ENCODE measurements around the gene SPATA20. TPM values are rescaled to one million over a fixed set of nuclear protein-coding genes. Genes with fewer than 3 reads are reported as not detected.

Gene SPATA20
- total and polyA plus RNA-seq, 2 of the 13 experiments (the other 11 are each of a cell fraction or from before 2014, with no cell fraction given), result 36.1 to 64.8 TPM

DNA sequence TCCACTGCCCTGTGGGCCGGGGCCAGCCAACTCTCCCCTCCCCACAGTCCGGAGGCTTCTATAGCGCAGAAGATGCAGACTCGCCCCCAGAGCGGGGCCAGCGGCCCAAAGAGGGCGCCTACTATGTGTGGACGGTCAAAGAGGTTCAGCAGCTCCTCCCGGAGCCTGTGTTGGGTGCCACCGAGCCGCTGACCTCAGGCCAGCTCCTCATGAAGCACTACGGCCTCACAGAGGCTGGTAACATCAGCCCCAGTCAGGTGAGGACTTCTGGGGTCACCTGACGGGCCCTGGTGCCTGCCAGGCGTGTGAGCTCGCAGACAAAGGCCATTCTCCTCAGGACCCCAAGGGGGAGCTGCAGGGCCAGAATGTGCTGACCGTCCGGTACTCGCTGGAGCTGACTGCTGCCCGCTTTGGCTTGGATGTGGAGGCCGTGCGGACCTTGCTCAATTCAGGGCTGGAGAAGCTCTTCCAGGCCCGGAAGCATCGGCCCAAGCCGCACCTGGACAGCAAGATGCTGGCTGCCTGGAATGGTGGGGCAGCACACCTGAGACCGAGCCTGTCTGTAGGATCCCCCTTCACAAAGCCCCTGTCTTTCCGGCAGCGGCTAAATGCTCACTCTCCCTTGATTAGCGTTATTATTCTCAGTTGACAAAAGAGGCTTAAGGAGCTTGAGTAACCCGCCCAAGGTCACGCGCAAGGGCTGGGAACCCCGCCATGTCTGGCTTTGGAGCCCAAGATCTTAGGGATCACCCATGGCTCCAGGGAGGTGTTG, 3.9 kb downstream of the SPATA20 start (continued):
- TF ChIP-seq, protein P1, sequence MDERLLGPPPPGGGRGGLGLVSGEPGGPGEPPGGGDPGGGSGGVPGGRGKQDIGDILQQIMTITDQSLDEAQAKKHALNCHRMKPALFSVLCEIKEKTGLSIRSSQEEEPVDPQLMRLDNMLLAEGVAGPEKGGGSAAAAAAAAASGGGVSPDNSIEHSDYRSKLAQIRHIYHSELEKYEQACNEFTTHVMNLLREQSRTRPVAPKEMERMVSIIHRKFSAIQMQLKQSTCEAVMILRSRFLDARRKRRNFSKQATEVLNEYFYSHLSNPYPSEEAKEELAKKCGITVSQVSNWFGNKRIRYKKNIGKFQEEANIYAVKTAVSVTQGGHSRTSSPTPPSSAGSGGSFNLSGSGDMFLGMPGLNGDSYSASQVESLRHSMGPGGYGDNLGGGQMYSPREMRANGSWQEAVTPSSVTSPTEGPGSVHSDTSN (CRISPR knock-in tag; IDR thresholded peaks at IDR 0.05), result no peak
- TF ChIP-seq, protein P2, sequence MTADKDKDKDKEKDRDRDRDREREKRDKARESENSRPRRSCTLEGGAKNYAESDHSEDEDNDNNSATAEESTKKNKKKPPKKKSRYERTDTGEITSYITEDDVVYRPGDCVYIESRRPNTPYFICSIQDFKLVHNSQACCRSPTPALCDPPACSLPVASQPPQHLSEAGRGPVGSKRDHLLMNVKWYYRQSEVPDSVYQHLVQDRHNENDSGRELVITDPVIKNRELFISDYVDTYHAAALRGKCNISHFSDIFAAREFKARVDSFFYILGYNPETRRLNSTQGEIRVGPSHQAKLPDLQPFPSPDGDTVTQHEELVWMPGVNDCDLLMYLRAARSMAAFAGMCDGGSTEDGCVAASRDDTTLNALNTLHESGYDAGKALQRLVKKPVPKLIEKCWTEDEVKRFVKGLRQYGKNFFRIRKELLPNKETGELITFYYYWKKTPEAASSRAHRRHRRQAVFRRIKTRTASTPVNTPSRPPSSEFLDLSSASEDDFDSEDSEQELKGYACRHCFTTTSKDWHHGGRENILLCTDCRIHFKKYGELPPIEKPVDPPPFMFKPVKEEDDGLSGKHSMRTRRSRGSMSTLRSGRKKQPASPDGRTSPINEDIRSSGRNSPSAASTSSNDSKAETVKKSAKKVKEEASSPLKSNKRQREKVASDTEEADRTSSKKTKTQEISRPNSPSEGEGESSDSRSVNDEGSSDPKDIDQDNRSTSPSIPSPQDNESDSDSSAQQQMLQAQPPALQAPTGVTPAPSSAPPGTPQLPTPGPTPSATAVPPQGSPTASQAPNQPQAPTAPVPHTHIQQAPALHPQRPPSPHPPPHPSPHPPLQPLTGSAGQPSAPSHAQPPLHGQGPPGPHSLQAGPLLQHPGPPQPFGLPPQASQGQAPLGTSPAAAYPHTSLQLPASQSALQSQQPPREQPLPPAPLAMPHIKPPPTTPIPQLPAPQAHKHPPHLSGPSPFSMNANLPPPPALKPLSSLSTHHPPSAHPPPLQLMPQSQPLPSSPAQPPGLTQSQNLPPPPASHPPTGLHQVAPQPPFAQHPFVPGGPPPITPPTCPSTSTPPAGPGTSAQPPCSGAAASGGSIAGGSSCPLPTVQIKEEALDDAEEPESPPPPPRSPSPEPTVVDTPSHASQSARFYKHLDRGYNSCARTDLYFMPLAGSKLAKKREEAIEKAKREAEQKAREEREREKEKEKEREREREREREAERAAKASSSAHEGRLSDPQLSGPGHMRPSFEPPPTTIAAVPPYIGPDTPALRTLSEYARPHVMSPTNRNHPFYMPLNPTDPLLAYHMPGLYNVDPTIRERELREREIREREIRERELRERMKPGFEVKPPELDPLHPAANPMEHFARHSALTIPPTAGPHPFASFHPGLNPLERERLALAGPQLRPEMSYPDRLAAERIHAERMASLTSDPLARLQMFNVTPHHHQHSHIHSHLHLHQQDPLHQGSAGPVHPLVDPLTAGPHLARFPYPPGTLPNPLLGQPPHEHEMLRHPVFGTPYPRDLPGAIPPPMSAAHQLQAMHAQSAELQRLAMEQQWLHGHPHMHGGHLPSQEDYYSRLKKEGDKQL (CRISPR knock-in tag; IDR thresholded peaks at IDR 0.05; ENCODE audit: low read depth), result no peak
- peak; percentile 64; the same call in 1 of the 2 replicates for TF ChIP-seq CBFB (CRISPR knock-in tag; IDR thresholded peaks at IDR 0.05)
- TF ChIP-seq GABPA (IDR thresholded peaks at IDR 0.05; ENCODE audit: low read depth, low read length), result no peak
- TF ChIP-seq GABPA (CRISPR knock-in tag; IDR thresholded peaks at IDR 0.05; ENCODE audit: low read depth), result no peak
- TF ChIP-seq ZKSCAN5 (CRISPR knock-in tag; IDR thresholded peaks at IDR 0.05), result no peak
- peak; percentile 68; the same call in 1 of the 2 replicates for TF ChIP-seq SALL1 (CRISPR knock-in tag; IDR thresholded peaks at IDR 0.05)
- TF ChIP-seq, protein P3, sequence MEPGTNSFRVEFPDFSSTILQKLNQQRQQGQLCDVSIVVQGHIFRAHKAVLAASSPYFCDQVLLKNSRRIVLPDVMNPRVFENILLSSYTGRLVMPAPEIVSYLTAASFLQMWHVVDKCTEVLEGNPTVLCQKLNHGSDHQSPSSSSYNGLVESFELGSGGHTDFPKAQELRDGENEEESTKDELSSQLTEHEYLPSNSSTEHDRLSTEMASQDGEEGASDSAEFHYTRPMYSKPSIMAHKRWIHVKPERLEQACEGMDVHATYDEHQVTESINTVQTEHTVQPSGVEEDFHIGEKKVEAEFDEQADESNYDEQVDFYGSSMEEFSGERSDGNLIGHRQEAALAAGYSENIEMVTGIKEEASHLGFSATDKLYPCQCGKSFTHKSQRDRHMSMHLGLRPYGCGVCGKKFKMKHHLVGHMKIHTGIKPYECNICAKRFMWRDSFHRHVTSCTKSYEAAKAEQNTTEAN (CRISPR knock-in tag; conservative IDR thresholded peaks at IDR 0.05), result no peak
- no peak for TF ChIP-seq ZNF34 (CRISPR knock-in tag; IDR thresholded peaks at IDR 0.05; ENCODE audit: borderline replicate concordance)
- no peak for TF ChIP-seq SMAD9 (CRISPR knock-in tag; IDR thresholded peaks at IDR 0.05)
- no peak for TF ChIP-seq MED1 (CRISPR knock-in tag; IDR thresholded peaks at IDR 0.05)
- no peak for TF ChIP-seq ZNF556 (CRISPR knock-in tag; IDR thresholded peaks at IDR 0.05; ENCODE audit: borderline replicate concordance)
- no peak for TF ChIP-seq NR1H2 (CRISPR knock-in tag; IDR thresholded peaks at IDR 0.05; ENCODE audit: borderline replicate concordance, low read depth)
- TF ChIP-seq, protein P4, sequence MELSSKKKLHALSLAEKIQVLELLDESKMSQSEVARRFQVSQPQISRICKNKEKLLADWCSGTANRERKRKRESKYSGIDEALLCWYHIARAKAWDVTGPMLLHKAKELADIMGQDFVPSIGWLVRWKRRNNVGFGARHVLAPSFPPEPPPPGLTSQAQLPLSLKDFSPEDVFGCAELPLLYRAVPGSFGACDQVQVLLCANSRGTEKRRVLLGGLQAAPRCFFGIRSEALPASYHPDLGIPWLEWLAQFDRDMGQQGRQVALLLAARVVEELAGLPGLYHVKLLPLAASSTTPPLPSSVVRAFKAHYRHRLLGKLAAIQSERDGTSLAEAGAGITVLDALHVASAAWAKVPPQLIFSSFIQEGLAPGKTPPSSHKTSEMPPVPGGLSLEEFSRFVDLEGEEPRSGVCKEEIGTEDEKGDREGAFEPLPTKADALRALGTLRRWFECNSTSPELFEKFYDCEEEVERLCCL (CRISPR knock-in tag; IDR thresholded peaks at IDR 0.05; ENCODE audit: borderline replicate concordance), result no peak
- TF ChIP-seq, protein P5, sequence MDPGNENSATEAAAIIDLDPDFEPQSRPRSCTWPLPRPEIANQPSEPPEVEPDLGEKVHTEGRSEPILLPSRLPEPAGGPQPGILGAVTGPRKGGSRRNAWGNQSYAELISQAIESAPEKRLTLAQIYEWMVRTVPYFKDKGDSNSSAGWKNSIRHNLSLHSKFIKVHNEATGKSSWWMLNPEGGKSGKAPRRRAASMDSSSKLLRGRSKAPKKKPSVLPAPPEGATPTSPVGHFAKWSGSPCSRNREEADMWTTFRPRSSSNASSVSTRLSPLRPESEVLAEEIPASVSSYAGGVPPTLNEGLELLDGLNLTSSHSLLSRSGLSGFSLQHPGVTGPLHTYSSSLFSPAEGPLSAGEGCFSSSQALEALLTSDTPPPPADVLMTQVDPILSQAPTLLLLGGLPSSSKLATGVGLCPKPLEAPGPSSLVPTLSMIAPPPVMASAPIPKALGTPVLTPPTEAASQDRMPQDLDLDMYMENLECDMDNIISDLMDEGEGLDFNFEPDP (CRISPR knock-in tag; conservative IDR thresholded peaks at IDR 0.05), result no peak
- TF ChIP-seq SNRNP70 (IDR thresholded peaks at IDR 0.05; ENCODE audit: low read depth, low read length), result no peak
- TF ChIP-seq NFRKB (IDR thresholded peaks at IDR 0.05), result no peak

All from HepG2 (cell line).